Fibroblast of lung (primary cell): ENCODE measurements around the gene DDOST.

Experiments used
- CTCF ChIP-seq, 2 donors: IDR thresholded peaks in 1 of 2; conservative IDR thresholded peaks in 1 of 2; 1 replicate in 1 of 2; 2 replicates in 1 of 2; pipeline ENCODE4 v1.5.1; 2011 to 2012; ENCODE audit warnings: low read length in 2 of 2, control low read depth in 1 of 2, inconsistent platforms in 1 of 2, low read depth in 1 of 2, mild to moderate bottlenecking in 1 of 2
- EZH2 ChIP-seq: IDR thresholded peaks from 2 replicates; pipeline ENCODE4 v1.5.1; 2012; ENCODE audit warnings: low read length, control low read depth, mild to moderate bottlenecking; ENCODE audit errors: missing control alignments

GRCh38 chr1:20691872-20692271, 30.7 kb upstream of the DDOST start:
- TF ChIP-seq EZH2 (no peak), CTCF (conservative IDR thresholded peaks at IDR 0.05 in 1 of 2, IDR thresholded peaks at IDR 0.05 in 1 of 2; ENCODE audit: low read depth in 1 of 2, low read length in 2 of 2) (no peak)
